Kidney glomerular epithelial cell (primary cell): ENCODE measurements around the gene PLEKHA4.
A peak's percentile ranks its signal among the peaks of the same experiment; 100 is the strongest.

Experiments
- DNase-seq: peaks from one replicate; lab custom pipeline; 2025; lab: John Stamatoyannopoulos, UW

The PLEKHA4 gene

GRCh38 chr19:48830088-48830487 lies 38.3 kb downstream of the PLEKHA4 start:
- no peak for DNase-seq

- DNase-seq = no peak
Measured at GRCh38 chr19:48826606-48827020, 41.8 kb downstream of the PLEKHA4 start.

- DNase-seq = no peak
Measured at GRCh38 chr19:48822514-48822913, 45.9 kb downstream of the PLEKHA4 start.

GRCh38 chr19:48821633-48822032 lies 46.8 kb downstream of the PLEKHA4 start:
- no peak for DNase-seq

- DNase-seq = peak; percentile 2
Measured at GRCh38 chr19:48819366-48819816, 49.0 kb downstream of the PLEKHA4 start.

- DNase-seq = no peak
Measured at GRCh38 chr19:48818234-48818820, 50.1 kb downstream of the PLEKHA4 start.

GRCh38 chr19:48817585-48818124 lies 50.8 kb downstream of the PLEKHA4 start:
- DNase-seq = no peak

GRCh38 chr19:48815870-48816501 lies 52.4 kb downstream of the PLEKHA4 start:
- no peak for DNase-seq

GRCh38 chr19:48814895-48815294 lies 53.5 kb downstream of the PLEKHA4 start:
- no peak for DNase-seq

GRCh38 chr19:48813123-48813913 lies 55.1 kb downstream of the PLEKHA4 start:
- no peak for DNase-seq

- DNase-seq = peak; percentile 47
Measured at GRCh38 chr19:48812094-48812929, 56.1 kb downstream of the PLEKHA4 start.

GRCh38 chr19:48810151-48810550 lies 58.3 kb downstream of the PLEKHA4 start:
- peak; percentile 1 for DNase-seq

- no peak for DNase-seq
Measured at GRCh38 chr19:48807590-48808308, 60.7 kb downstream of the PLEKHA4 start.

GRCh38 chr19:48806818-48807589 lies 61.4 kb downstream of the PLEKHA4 start:
- peak; percentile 7 for DNase-seq

GRCh38 chr19:48806518-48806817 lies 61.9 kb downstream of the PLEKHA4 start:
- DNase-seq = no peak

GRCh38 chr19:48805452-48805851 lies 63.0 kb downstream of the PLEKHA4 start:
- DNase-seq = no peak

GRCh38 chr19:48804496-48804895 lies 63.9 kb downstream of the PLEKHA4 start:
- DNase-seq = no peak

- no peak for DNase-seq
Measured at GRCh38 chr19:48802623-48803022, 65.8 kb downstream of the PLEKHA4 start.

GRCh38 chr19:48799358-48800300 lies 68.8 kb downstream of the PLEKHA4 start:
- no peak for DNase-seq
